IPS-18a (cell line): Measurements from ENCODE around the gene CREBBP.

Experiments
- H3K27ac ChIP-seq: one replicate; pipeline ENCODE4 v1.5.1; 2013; ENCODE audit warnings: low read length
- H3K27me3 ChIP-seq: one replicate; pipeline ENCODE4 v1.6.1; 2013; ENCODE audit warnings: mild to moderate bottlenecking, low read length; ENCODE audit not compliant: control insufficient read depth, insufficient read depth
- H3K36me3 ChIP-seq: one replicate; pipeline ENCODE4 v1.6.1; 2013; ENCODE audit warnings: low read depth, low read length; ENCODE audit not compliant: control insufficient read depth
- H3K4me1 ChIP-seq: one replicate; pipeline ENCODE4 v1.6.1; 2013; ENCODE audit warnings: low read depth, low read length; ENCODE audit not compliant: control insufficient read depth
- H3K4me3 ChIP-seq: one replicate; pipeline ENCODE4 v1.5.1; 2013; ENCODE audit warnings: low read length
- H3K9ac ChIP-seq: one replicate; pipeline ENCODE4 v1.6.1; 2013; ENCODE audit warnings: mild to moderate bottlenecking, low read length, moderate library complexity
- H3K9me3 ChIP-seq: one replicate; pipeline ENCODE4 v1.6.1; 2013; ENCODE audit warnings: low read depth, low read length; ENCODE audit not compliant: control insufficient read depth

Gene CREBBP

GRCh38 chr16:3687021-3687420, 193.5 kb downstream of the CREBBP start:
- no peak overlapping the region for H3K9ac ChIP-seq
- H3K27ac ChIP-seq, result no peak overlapping the region
- H3K36me3 ChIP-seq, result peaks cover 57% of the 10 kb centered on the region
- H3K4me3 ChIP-seq, result no peak overlapping the region
- no peaks in the 10 kb centered on the region for H3K27me3 ChIP-seq
- H3K4me1 ChIP-seq, result no peaks in the 10 kb centered on the region
- no peaks in the 10 kb centered on the region for H3K9me3 ChIP-seq

- Histone ChIP-seq H3K9me3 (no peaks in the 10 kb centered on the region), H3K4me1 (no peaks in the 10 kb centered on the region), H3K4me3 (no peak overlapping the region), H3K36me3 (peaks cover 69% of the 10 kb centered on the region), H3K9ac (no peak overlapping the region), H3K27me3 (no peaks in the 10 kb centered on the region), H3K27ac (no peak overlapping the region)
Observed at GRCh38 chr16:3681206-3681605, 199.3 kb downstream of the CREBBP start.

GRCh38 chr16:3677994-3678393, 202.5 kb downstream of the CREBBP start:
- Histone ChIP-seq H3K36me3 (peaks cover 67% of the 10 kb centered on the region), H3K27ac (no peak overlapping the region), H3K9me3 (no peaks in the 10 kb centered on the region), H3K4me1 (no peaks in the 10 kb centered on the region), H3K27me3 (no peaks in the 10 kb centered on the region), H3K9ac (no peak overlapping the region), H3K4me3 (no peak overlapping the region)

GRCh38 chr16:3675601-3676130, 204.8 kb downstream of the CREBBP start:
- Histone ChIP-seq H3K4me1 (no peaks in the 10 kb centered on the region), H3K9ac (no peak overlapping the region), H3K36me3 (peaks cover 64% of the 10 kb centered on the region), H3K27me3 (no peaks in the 10 kb centered on the region), H3K4me3 (no peak overlapping the region), H3K9me3 (no peaks in the 10 kb centered on the region), H3K27ac (no peak overlapping the region)
